Tibial nerve (tissue), 4 donors: Measurements from ENCODE around the gene TLK1.

ENCODE experiments used
- EP300 ChIP-seq, 2 donors: sonication (generic); formaldehyde crosslinking; IDR thresholded peaks; one replicate each; pipeline ENCODE4 v1.6.1; 2017; ENCODE audit warnings: antibody characterized with exemption in 2 of 2, mild to moderate bottlenecking in 1 of 2
- POLR2A ChIP-seq, 2 donors: fragments of 450-650 bp; IDR thresholded peaks; one replicate each; pipeline ENCODE4 v1.6.1; 2017; ENCODE audit warnings: antibody characterized with exemption in 2 of 2, mild to moderate bottlenecking in 2 of 2, moderate library complexity in 2 of 2
- TF ChIP-seq, protein P1 (sequence below), 5 experiments: fragments of 200-600 bp in 3 of 5; fragments of 450-650 bp in 2 of 5; sonication (generic) in 3 of 5; IDR thresholded peaks; one replicate each; pipeline ENCODE4 v1.5.1; 2016 to 2019; ENCODE audit warnings: antibody characterized with exemption in 5 of 5, mild to moderate bottlenecking in 3 of 5, moderate library complexity in 2 of 5

- TF ChIP-seq POLR2A (IDR thresholded peaks at IDR 0.05): no peak
- TF ChIP-seq, protein P1, sequence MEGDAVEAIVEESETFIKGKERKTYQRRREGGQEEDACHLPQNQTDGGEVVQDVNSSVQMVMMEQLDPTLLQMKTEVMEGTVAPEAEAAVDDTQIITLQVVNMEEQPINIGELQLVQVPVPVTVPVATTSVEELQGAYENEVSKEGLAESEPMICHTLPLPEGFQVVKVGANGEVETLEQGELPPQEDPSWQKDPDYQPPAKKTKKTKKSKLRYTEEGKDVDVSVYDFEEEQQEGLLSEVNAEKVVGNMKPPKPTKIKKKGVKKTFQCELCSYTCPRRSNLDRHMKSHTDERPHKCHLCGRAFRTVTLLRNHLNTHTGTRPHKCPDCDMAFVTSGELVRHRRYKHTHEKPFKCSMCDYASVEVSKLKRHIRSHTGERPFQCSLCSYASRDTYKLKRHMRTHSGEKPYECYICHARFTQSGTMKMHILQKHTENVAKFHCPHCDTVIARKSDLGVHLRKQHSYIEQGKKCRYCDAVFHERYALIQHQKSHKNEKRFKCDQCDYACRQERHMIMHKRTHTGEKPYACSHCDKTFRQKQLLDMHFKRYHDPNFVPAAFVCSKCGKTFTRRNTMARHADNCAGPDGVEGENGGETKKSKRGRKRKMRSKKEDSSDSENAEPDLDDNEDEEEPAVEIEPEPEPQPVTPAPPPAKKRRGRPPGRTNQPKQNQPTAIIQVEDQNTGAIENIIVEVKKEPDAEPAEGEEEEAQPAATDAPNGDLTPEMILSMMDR (IDR thresholded peaks at IDR 0.05): no peak
- no peak for TF ChIP-seq EP300 (IDR thresholded peaks at IDR 0.05)
These were observed 185.4 kb downstream of the TLK1 start for GRCh38 chr2:170975127-170975942.
